Activated CD8-positive, alpha-beta T cell treated with anti-CD3 and anti-CD28 coated beads for 36 hours (primary cell): Measurements from ENCODE around the gene PPP1R3C. TPM values are rescaled to one million over a fixed set of nuclear protein-coding genes. Genes with fewer than 3 reads are reported as not detected.

ENCODE experiments used
- ATAC-seq: fragments of 200-7000 bp; cut with Tn5 transposase; one replicate; pipeline ENCODE4 v1.10.0; 2021; ENCODE audit warnings: mild to moderate bottlenecking, moderate library complexity
- CTCF ChIA-PET: fragments of 350-600 bp; sonication (Branson Sonifier 250); formaldehyde crosslinking; loops from one replicate; lab custom pipeline; 2021; ENCODE audit warnings: antibody characterized with exemption; lab: Charles Lee
- POLR2A ChIA-PET: fragments of 350-600 bp; sonication (Branson Sonifier 250); formaldehyde crosslinking; loops from one replicate; lab custom pipeline; 2021; ENCODE audit warnings: antibody characterized with exemption; lab: Charles Lee
- DNase-seq: peaks from one replicate; pipeline ENCODE4 v3.0.0-alpha.2; 2020
- H3K27ac Mint-ChIP-seq: one replicate; pipeline ENCODE4 v1.8.0; 2021; ENCODE audit warnings: mild to moderate bottlenecking, mixed read lengths
- H3K27me3 Mint-ChIP-seq: one replicate; pipeline ENCODE4 v1.8.0; 2021; ENCODE audit warnings: mixed read lengths
- H3K36me3 Mint-ChIP-seq: one replicate; pipeline ENCODE4 v1.8.0; 2021; ENCODE audit warnings: low read depth, mixed read lengths
- H3K4me1 Mint-ChIP-seq: one replicate; pipeline ENCODE4 v1.8.0; 2021; ENCODE audit warnings: low read depth, mixed read lengths
- H3K4me3 Mint-ChIP-seq: one replicate; pipeline ENCODE4 v1.8.0; 2021; ENCODE audit warnings: mild to moderate bottlenecking, moderate library complexity, mixed read lengths
- H3K9me3 Mint-ChIP-seq: one replicate; pipeline ENCODE4 v1.8.0; 2021; ENCODE audit warnings: mixed read lengths
- intact Hi-C: fragments of 100-400 bp; cut with micrococcal nuclease; formaldehyde crosslinking; loops from one replicate; pipeline ENCODE4 v1.10.0; 2022
- total RNA-seq, 2 experiments: library from RNA; stranded (reverse); gene quantifications; one replicate each; pipeline ENCODE4 v1.2.3, GENCODE V29; 2021
- TF ChIP-seq, protein P1 (sequence below): fragments of 200-600 bp; IDR thresholded peaks from one replicate; pipeline ENCODE4 v1.8.0; 2022; ENCODE audit warnings: antibody characterized with exemption, mild to moderate bottlenecking

Gene PPP1R3C
- under 1 TPM; 0.94 to 0.99 TPM for total RNA-seq

DNA sequence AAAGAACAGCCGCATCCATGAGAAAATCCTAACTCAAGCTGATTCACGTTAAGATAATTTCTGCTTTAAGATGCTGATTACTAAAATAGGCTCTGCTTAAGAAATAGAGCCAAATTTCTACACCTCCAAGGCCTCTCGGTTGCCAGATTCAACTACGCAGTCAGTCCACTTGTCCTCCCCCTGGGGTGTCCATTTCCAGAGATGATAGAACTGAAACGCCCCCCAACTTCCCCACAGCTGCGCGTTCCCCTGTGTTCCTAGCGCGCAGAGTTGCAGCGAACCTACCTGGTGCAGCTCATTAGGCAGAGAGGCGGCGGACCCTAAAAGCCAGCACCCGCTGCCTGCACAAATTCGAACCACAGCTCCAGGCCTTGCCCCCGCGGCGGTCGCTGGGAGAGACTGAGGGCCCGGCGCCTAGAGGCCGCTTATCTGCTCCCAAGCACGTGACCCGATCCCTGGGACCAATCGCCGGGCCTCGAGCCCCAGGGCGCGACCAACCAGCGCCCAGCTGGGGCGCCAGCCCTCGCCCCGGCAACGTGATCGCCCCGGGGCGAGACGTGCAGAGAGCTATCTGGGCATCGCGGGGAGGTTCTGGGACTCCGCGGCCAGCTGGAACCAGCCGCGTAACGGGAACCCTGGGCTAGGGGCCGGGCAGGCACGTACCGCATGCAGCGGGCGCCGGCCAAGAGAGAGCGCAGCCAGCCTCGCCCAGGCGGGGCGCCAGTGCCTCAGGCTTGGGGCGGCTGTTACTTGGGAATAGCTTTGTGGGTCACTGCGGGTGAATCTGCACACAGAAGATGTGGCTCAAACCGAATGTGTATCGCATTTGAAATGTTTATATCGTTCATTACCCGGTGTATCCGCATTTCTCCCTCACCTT, at the start of gene PPP1R3C:
Gene PPP1R3C (minus strand): TSS at position 401 of the 880 bp plus-strand sequence. CDS start 102 bp downstream, at position 299.
- Mint-ChIP-seq H3K36me3 (no peaks in the 10 kb centered on the region), H3K4me1 (peaks cover 4% of the 10 kb centered on the region), H3K4me3 (peak within 1 kb of the TSS; percentile 70), H3K27ac (no peak within 1 kb of the TSS), H3K27me3 (peaks cover 55% of the 10 kb centered on the region), H3K9me3 (no peaks in the 10 kb centered on the region)
- DNase-seq (peak; percentile 70), ATAC-seq (peak; percentile 87)
- ChIA-PET CTCF (interaction anchor here (0.8 to 6.0 kb wide), 13 partner anchors 11 to 335 kb away, joined by 3 to 139 read pairs (median 4); no protein-coding TSS in a partner anchor), POLR2A (no interaction called here)
- TF ChIP-seq, protein P1, sequence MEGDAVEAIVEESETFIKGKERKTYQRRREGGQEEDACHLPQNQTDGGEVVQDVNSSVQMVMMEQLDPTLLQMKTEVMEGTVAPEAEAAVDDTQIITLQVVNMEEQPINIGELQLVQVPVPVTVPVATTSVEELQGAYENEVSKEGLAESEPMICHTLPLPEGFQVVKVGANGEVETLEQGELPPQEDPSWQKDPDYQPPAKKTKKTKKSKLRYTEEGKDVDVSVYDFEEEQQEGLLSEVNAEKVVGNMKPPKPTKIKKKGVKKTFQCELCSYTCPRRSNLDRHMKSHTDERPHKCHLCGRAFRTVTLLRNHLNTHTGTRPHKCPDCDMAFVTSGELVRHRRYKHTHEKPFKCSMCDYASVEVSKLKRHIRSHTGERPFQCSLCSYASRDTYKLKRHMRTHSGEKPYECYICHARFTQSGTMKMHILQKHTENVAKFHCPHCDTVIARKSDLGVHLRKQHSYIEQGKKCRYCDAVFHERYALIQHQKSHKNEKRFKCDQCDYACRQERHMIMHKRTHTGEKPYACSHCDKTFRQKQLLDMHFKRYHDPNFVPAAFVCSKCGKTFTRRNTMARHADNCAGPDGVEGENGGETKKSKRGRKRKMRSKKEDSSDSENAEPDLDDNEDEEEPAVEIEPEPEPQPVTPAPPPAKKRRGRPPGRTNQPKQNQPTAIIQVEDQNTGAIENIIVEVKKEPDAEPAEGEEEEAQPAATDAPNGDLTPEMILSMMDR, result no peak
- intact Hi-C loops, result loop anchor here (5.0 kb wide), 1 partner anchor 336 kb away; no protein-coding TSS in a partner anchor

DNA sequence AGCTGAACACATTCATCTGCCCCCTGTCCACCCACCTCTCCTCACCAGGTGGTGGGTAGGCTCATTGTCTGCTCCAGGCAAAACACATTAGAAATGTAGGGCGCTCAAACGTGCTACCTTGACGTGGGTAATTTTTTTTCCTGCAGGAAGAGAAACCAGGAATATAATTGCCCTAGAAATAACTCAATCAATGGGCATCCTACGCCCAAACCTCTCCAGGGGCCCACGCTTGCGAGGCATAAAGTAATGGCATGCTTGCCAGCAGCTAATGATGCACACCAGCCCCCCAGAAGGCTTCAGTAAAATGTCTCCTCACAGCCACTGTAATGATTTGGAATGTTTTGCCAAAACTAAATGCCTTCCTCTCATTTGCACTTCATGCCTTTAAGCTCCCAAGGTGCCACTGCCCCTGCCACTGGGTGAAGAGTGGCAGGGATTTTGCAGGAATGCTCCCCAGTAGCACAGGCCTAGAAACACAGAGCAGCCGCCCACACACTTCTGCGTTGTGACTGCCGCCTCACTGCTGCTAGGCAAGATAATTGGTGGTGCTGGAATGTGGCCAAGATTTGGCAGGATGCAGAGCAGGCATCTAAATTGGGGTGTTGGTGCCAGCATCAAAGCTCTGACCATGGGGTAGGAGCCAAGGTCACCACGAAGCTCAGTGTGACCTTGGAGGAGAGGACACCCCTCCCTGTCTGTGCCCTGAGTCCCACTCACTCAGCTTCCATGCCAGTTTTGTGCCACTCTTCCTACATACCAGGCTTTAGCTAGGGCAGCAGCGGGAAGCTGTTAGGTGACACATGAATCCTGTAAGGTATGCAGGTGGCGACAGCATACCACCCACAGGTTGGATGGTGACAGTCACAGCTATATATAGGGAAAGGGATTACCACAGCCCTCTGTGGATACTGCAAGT, 48.7 kb upstream of the PPP1R3C start:
- no peaks in the 10 kb centered on the region for H3K36me3 Mint-ChIP-seq
- H3K4me1 Mint-ChIP-seq, result no peaks in the 10 kb centered on the region
- TF ChIP-seq, protein P1, result no peak
- CTCF ChIA-PET, result interaction anchor here (0.9 to 1.7 kb wide), 2 partner anchors 11 to 13 kb away, joined by 4 read pairs; no protein-coding TSS in a partner anchor
- DNase-seq, result peak; percentile 13
- intact Hi-C loops, result no loop called here
- POLR2A ChIA-PET, result no interaction called here
- H3K9me3 Mint-ChIP-seq, result no peaks in the 10 kb centered on the region
- no peaks in the 10 kb centered on the region for H3K27me3 Mint-ChIP-seq
- H3K4me3 Mint-ChIP-seq, result no peak overlapping the region
- ATAC-seq, result no peak
- no peak overlapping the region for H3K27ac Mint-ChIP-seq

DNA sequence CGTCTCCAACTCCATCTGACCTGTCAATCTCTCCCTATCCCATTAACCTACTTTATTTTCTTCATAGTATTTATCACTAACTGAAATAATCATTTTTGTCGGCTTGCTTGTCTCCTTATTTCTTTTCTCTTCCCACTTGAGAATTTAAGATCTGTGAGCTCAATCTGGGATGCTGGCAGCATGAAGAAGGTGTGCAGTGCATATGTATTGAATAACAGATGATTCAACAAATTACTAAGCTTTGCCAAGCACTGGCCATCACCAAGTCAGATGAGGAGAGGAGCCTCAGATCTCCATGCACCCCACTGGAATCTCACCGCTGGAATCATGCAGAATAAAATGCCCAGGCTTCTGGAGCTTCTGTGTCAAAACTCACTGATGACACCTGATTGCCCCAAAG, 47.6 kb upstream of the PPP1R3C start:
- intact Hi-C loops, result no loop called here
- Mint-ChIP-seq H3K27ac (no peak overlapping the region), H3K36me3 (no peaks in the 10 kb centered on the region), H3K27me3 (no peaks in the 10 kb centered on the region), H3K4me3 (no peak overlapping the region), H3K9me3 (no peaks in the 10 kb centered on the region), H3K4me1 (no peaks in the 10 kb centered on the region)
- TF ChIP-seq, protein P1, result no peak
- POLR2A ChIA-PET, result no interaction called here
- CTCF ChIA-PET, result no interaction called here
- DNase-seq (no peak), ATAC-seq (no peak)

DNA sequence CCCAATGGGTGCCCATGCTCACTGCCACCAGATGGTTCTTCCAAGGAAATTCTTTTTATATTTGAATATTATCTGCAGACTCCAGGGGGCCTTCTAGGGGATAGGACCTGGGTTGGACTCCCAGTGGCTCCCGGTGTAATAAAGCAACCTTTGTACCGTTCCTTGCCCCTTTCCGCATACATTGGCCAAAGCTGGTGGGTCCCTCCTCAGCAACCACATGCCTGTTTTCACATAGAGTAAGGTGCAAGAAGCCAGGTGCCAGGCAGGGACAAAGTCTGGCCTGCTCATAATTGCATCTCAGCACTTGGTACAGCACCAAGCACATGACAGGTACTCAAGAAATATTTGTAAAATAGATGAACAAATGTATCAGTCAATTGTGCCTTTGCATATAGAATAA, 46.4 kb upstream of the PPP1R3C start:
- TF ChIP-seq, protein P1, result no peak

More for the DNA sequence above, 46.4 kb upstream of the PPP1R3C start:
- H3K4me1 Mint-ChIP-seq, result no peaks in the 10 kb centered on the region
- H3K27ac Mint-ChIP-seq, result no peak overlapping the region
- ChIA-PET POLR2A (no interaction called here), CTCF (no interaction called here)
- H3K9me3 Mint-ChIP-seq, result no peaks in the 10 kb centered on the region
- H3K27me3 Mint-ChIP-seq, result no peaks in the 10 kb centered on the region
- intact Hi-C loops, result no loop called here
- ATAC-seq (no peak), DNase-seq (no peak)
- H3K36me3 Mint-ChIP-seq, result no peaks in the 10 kb centered on the region
- H3K4me3 Mint-ChIP-seq, result no peak overlapping the region
